HEK293 (cell line): ENCODE data around the gene FKBP8.

Experiments used
- HOXA7 ChIP-seq: sonication (generic); formaldehyde crosslinking; IDR thresholded peaks from 2 replicates; pipeline ENCODE4 v1.8.1; 2022; ENCODE audit warnings: missing genetic modification reagents, borderline replicate concordance
- KLF10 ChIP-seq: fragments of 450-650 bp; IDR thresholded peaks from 2 replicates; pipeline ENCODE4 v1.5.1; 2018; ENCODE audit warnings: missing biosample characterization, mild to moderate bottlenecking, missing genetic modification characterization
- KLF16 ChIP-seq: fragments of 450-650 bp; formaldehyde crosslinking; IDR thresholded peaks from 2 replicates; pipeline ENCODE4 v1.5.1; 2017; ENCODE audit warnings: missing biosample characterization, missing genetic modification characterization
- KLF7 ChIP-seq: fragments of 450-650 bp; formaldehyde crosslinking; IDR thresholded peaks from 2 replicates; pipeline ENCODE4 v1.5.1; 2016; ENCODE audit warnings: missing biosample characterization, missing genetic modification characterization, borderline replicate concordance
- MZF1 ChIP-seq: fragments of 450-650 bp; formaldehyde crosslinking; IDR thresholded peaks from 2 replicates; pipeline ENCODE4 v1.5.1; 2017; ENCODE audit warnings: missing biosample characterization, missing genetic modification characterization, borderline replicate concordance
- PRDM4 ChIP-seq: fragments of 450-650 bp; formaldehyde crosslinking; IDR thresholded peaks from 2 replicates; pipeline ENCODE4 v1.5.1; 2017; ENCODE audit warnings: missing biosample characterization, missing genetic modification characterization
- ZBTB20 ChIP-seq: fragments of 450-650 bp; formaldehyde crosslinking; IDR thresholded peaks from 2 replicates; pipeline ENCODE4 v1.5.1; 2016; ENCODE audit warnings: missing biosample characterization, missing genetic modification characterization
- ZBTB21 ChIP-seq: fragments of 450-650 bp; formaldehyde crosslinking; IDR thresholded peaks from 2 replicates; pipeline ENCODE4 v1.5.1; 2017; ENCODE audit warnings: missing biosample characterization, missing genetic modification characterization
- ZFP41 ChIP-seq: fragments of 450-650 bp; formaldehyde crosslinking; IDR thresholded peaks from 2 replicates; pipeline ENCODE4 v1.5.1; 2016; ENCODE audit warnings: missing biosample characterization, missing genetic modification characterization, borderline replicate concordance
- ZFP69B ChIP-seq: fragments of 450-650 bp; formaldehyde crosslinking; IDR thresholded peaks from 2 replicates; pipeline ENCODE4 v1.5.1; 2016; ENCODE audit warnings: missing biosample characterization, missing genetic modification characterization
- ZNF10 ChIP-seq: fragments of 450-650 bp; formaldehyde crosslinking; IDR thresholded peaks from 2 replicates; pipeline ENCODE4 v1.5.1; 2017; ENCODE audit warnings: missing biosample characterization, missing genetic modification characterization
- ZNF2 ChIP-seq: fragments of 450-650 bp; formaldehyde crosslinking; IDR thresholded peaks from 2 replicates; pipeline ENCODE4 v1.5.1; 2016; ENCODE audit warnings: missing biosample characterization, missing genetic modification characterization
- ZNF239 ChIP-seq: fragments of 450-650 bp; formaldehyde crosslinking; IDR thresholded peaks from 2 replicates; pipeline ENCODE4 v1.5.1; 2016; ENCODE audit warnings: missing biosample characterization, missing genetic modification characterization
- ZNF248 ChIP-seq: fragments of 450-650 bp; formaldehyde crosslinking; IDR thresholded peaks from 2 replicates; pipeline ENCODE4 v1.5.1; 2017; ENCODE audit warnings: missing biosample characterization, missing genetic modification characterization
- ZNF280D ChIP-seq: fragments of 450-650 bp; formaldehyde crosslinking; IDR thresholded peaks from 2 replicates; pipeline ENCODE4 v1.5.1; 2016; ENCODE audit warnings: missing biosample characterization, missing genetic modification characterization
- ZNF311 ChIP-seq: fragments of 450-650 bp; formaldehyde crosslinking; IDR thresholded peaks from 2 replicates; pipeline ENCODE4 v1.5.1; 2017; ENCODE audit warnings: missing biosample characterization, missing genetic modification characterization, borderline replicate concordance
- ZNF362 ChIP-seq: fragments of 450-650 bp; formaldehyde crosslinking; IDR thresholded peaks from 2 replicates; pipeline ENCODE4 v1.5.1; 2016; ENCODE audit warnings: missing biosample characterization, missing genetic modification characterization
- ZNF391 ChIP-seq: fragments of 450-650 bp; formaldehyde crosslinking; IDR thresholded peaks from 2 replicates; pipeline ENCODE4 v1.5.1; 2016; ENCODE audit warnings: low read depth, missing biosample characterization, missing genetic modification characterization, borderline replicate concordance
- ZNF394 ChIP-seq: fragments of 450-650 bp; formaldehyde crosslinking; IDR thresholded peaks from 2 replicates; pipeline ENCODE4 v1.5.1; 2016; ENCODE audit warnings: missing biosample characterization, missing genetic modification characterization, mild to moderate bottlenecking, moderate library complexity, borderline replicate concordance
- ZNF398 ChIP-seq: fragments of 450-650 bp; formaldehyde crosslinking; IDR thresholded peaks from 2 replicates; pipeline ENCODE4 v1.5.1; 2017; ENCODE audit warnings: missing biosample characterization, missing genetic modification characterization
- ZNF48 ChIP-seq: fragments of 450-650 bp; formaldehyde crosslinking; IDR thresholded peaks from 2 replicates; pipeline ENCODE4 v1.5.1; 2016; ENCODE audit warnings: missing biosample characterization, missing genetic modification characterization
- ZNF654 ChIP-seq: fragments of 450-650 bp; formaldehyde crosslinking; IDR thresholded peaks from 2 replicates; pipeline ENCODE4 v1.5.1; 2016; ENCODE audit warnings: low read depth, missing biosample characterization, missing genetic modification characterization
- ZNF692 ChIP-seq: fragments of 450-650 bp; formaldehyde crosslinking; IDR thresholded peaks from 2 replicates; pipeline ENCODE4 v1.5.1; 2016; ENCODE audit warnings: missing biosample characterization, missing genetic modification characterization
- ZNF701 ChIP-seq: fragments of 450-650 bp; formaldehyde crosslinking; IDR thresholded peaks from 2 replicates; pipeline ENCODE4 v1.5.1; 2016; ENCODE audit warnings: missing biosample characterization, missing genetic modification characterization
- ZNF704 ChIP-seq: fragments of 450-650 bp; formaldehyde crosslinking; IDR thresholded peaks from 2 replicates; pipeline ENCODE4 v1.5.1; 2016; ENCODE audit warnings: missing biosample characterization, missing genetic modification characterization
- ZSCAN16 ChIP-seq: fragments of 450-650 bp; formaldehyde crosslinking; IDR thresholded peaks from 2 replicates; pipeline ENCODE4 v1.5.1; 2016; ENCODE audit warnings: missing biosample characterization, missing genetic modification characterization

Gene FKBP8

GRCh38 chr19:18589380-18590272 lies 46.3 kb upstream of the FKBP8 start (continued):
- peak; percentile 59; the same call in 1 of the 2 replicates for TF ChIP-seq ZNF692
- no peak for TF ChIP-seq HOXA7
- 0 out of 2 replicates have a peak, but pooled peaks have one; percentile 11 for TF ChIP-seq ZNF10 (tag by site-specific recombination)
- no peak for TF ChIP-seq ZFP41 (tag by site-specific recombination)
- no peak for TF ChIP-seq ZNF48
- 0 out of 2 replicates have a peak, but pooled peaks have one; percentile 56 for TF ChIP-seq ZSCAN16 (tag by site-specific recombination)
- TF ChIP-seq ZBTB20 (tag by site-specific recombination): no peak
- no peak for TF ChIP-seq ZNF398 (tag by site-specific recombination)
- peak; percentile 19; the same call in 1 of the 2 replicates for TF ChIP-seq KLF16
- TF ChIP-seq ZBTB21 (tag by site-specific recombination): no peak
- TF ChIP-seq KLF7 (tag by site-specific recombination): no peak
- TF ChIP-seq MZF1 (tag by site-specific recombination): no peak
- TF ChIP-seq ZNF280D (tag by site-specific recombination): no peak
- TF ChIP-seq KLF10 (tag by site-specific recombination): no peak; the same call in 1 of the 2 replicates
- 0 out of 2 replicates have a peak, but pooled peaks have one; percentile 8 for TF ChIP-seq ZNF2
- no peak for TF ChIP-seq ZNF701
- no peak for TF ChIP-seq ZNF704 (tag by site-specific recombination)
- peak; percentile 87; the same call in 1 of the 2 replicates for TF ChIP-seq ZNF362 (tag by site-specific recombination)
- TF ChIP-seq ZNF391 (tag by site-specific recombination): no peak
- TF ChIP-seq ZNF248 (tag by site-specific recombination): no peak
- no peak for TF ChIP-seq ZNF311 (tag by site-specific recombination)
- no peak for TF ChIP-seq ZNF394 (tag by site-specific recombination)
- TF ChIP-seq ZNF239 (tag by site-specific recombination): no peak
- TF ChIP-seq PRDM4 (tag by site-specific recombination): peak; percentile 5; the same call in 1 of the 2 replicates
- no peak for TF ChIP-seq ZNF654 (tag by site-specific recombination)
- no peak for TF ChIP-seq ZFP69B (tag by site-specific recombination)
